Stimulated activated memory B cell treated with anti-CD40 and anti-IgM and Interleukin-4, amounts not matched to agents 10 μg/mL and 1 μg/mL and 100 μg/mL, for 72 hours (primary cell): ENCODE measurements around the gene PRDM8.

Experiments used
- ATAC-seq: fragments of 150-1000 bp; cut with Tn5 transposase; 2 replicates; pipeline ENCODE4 v1.10.0; 2021
- H3K27ac Mint-ChIP-seq: one replicate; pipeline ENCODE4 v1.8.0; 2022; ENCODE audit warnings: mild to moderate bottlenecking, mixed read lengths
- H3K27me3 Mint-ChIP-seq: one replicate; pipeline ENCODE4 v1.8.0; 2022; ENCODE audit warnings: mixed read lengths
- H3K36me3 Mint-ChIP-seq: one replicate; pipeline ENCODE4 v1.8.0; 2022; ENCODE audit warnings: mixed read lengths
- H3K4me1 Mint-ChIP-seq: one replicate; pipeline ENCODE4 v1.8.0; 2022; ENCODE audit warnings: mixed read lengths
- H3K4me3 Mint-ChIP-seq: one replicate; pipeline ENCODE4 v1.8.0; 2022; ENCODE audit warnings: mild to moderate bottlenecking, moderate library complexity, mixed read lengths
- H3K9me3 Mint-ChIP-seq: one replicate; pipeline ENCODE4 v1.8.0; 2022; ENCODE audit warnings: mixed read lengths

Gene PRDM8

DNA sequence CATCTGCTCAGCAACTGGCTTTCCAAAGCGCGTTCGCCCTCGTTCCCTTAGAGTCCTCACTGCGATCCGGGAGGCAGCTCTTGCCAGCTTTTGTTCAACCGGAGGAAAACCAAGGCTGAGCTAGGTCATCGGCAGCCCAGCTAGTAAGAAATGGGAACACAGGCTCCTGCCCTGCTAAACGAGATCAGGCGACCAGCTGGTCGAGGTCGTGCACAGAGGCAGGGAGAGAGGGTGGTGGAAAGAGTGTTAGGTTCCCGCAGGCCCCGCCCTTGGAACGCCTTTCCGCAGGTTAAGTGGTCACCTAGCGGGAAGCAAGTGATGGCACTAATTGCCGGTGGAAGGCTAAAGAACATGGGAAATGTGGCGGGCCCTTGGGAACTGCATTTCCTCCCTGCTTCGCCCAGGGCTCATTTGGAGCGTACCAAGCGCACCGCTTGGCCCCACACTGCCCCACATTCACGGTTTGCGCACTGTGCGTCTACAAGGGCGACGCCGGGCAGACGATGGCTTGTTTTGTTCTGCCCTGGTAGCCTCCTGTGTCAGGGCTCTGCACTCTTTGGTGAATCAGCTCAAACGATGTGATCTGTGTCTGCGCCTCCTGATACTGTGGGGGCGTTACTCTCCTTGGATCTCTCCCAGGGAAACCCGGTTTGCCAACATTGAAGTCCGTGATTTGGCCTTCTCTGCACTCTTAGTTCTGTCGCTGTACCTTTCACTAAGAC, 7.2 kb upstream of the PRDM8 start:
- Mint-ChIP-seq H3K36me3 (peaks cover 13% of the 10 kb centered on the region), H3K4me3 (no peak overlapping the region), H3K27ac (no peak overlapping the region), H3K4me1 (peaks cover 32% of the 10 kb centered on the region), H3K9me3 (no peaks in the 10 kb centered on the region), H3K27me3 (no peaks in the 10 kb centered on the region)
- no peak for ATAC-seq

- peak overlapping the region; percentile 3 for H3K27ac Mint-ChIP-seq
- no peaks in the 10 kb centered on the region for H3K9me3 Mint-ChIP-seq
- H3K27me3 Mint-ChIP-seq, result no peaks in the 10 kb centered on the region
- no peak for ATAC-seq
- H3K4me1 Mint-ChIP-seq, result peaks cover 35% of the 10 kb centered on the region
- H3K4me3 Mint-ChIP-seq, result no peak overlapping the region
- H3K36me3 Mint-ChIP-seq, result peaks cover 21% of the 10 kb centered on the region
These were observed 4.9 kb upstream of the PRDM8 start for GRCh38 chr4:80192252-80192866.

GRCh38 chr4:80192937-80193336, 4.4 kb upstream of the PRDM8 start:
- no peak for ATAC-seq
- H3K9me3 Mint-ChIP-seq, result no peaks in the 10 kb centered on the region
- peak overlapping the region; percentile 3 for H3K27ac Mint-ChIP-seq
- no peaks in the 10 kb centered on the region for H3K27me3 Mint-ChIP-seq
- peaks cover 35% of the 10 kb centered on the region for H3K4me1 Mint-ChIP-seq
- peaks cover 26% of the 10 kb centered on the region for H3K36me3 Mint-ChIP-seq
- no peak overlapping the region for H3K4me3 Mint-ChIP-seq

DNA sequence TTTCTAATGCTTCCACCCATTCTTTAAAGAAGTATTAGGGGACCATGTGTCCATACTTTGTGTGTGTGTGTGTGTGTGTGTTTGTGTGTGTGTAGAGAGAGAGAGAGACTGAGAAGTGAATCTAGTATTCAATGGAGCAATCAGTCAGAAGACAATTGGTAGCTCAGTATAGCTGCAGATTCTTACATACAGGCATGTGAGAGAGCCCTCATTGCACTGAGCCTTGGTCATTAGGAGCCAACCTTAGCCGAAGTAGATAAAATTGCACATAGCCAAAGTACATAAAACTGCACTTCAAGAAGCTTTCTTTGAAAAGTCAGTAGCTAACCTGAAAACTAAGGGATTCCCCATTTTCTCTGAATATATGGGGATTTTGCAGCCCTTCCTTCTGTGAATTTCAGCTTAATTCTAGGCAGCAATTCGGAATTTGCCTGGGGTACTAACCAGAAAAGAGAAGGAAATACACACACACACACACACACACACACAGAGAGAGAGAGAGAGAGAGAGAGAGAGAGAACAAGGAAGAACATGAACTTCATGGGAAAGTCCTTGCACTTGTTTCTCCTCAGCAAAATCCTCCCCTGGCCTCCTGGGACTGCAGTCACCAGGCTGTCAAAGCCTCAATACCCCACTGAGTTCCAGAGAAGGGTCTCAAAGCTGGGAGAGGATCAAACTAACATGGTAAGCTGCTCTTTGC, 1.7 kb upstream of the PRDM8 start:
- no peak for ATAC-seq
- peak overlapping the region; percentile 57 for H3K4me3 Mint-ChIP-seq
- H3K27me3 Mint-ChIP-seq, result no peaks in the 10 kb centered on the region
- H3K9me3 Mint-ChIP-seq, result no peaks in the 10 kb centered on the region
- peaks cover 32% of the 10 kb centered on the region for H3K36me3 Mint-ChIP-seq
- H3K27ac Mint-ChIP-seq, result peak overlapping the region; percentile 48
- peaks cover 40% of the 10 kb centered on the region for H3K4me1 Mint-ChIP-seq

DNA sequence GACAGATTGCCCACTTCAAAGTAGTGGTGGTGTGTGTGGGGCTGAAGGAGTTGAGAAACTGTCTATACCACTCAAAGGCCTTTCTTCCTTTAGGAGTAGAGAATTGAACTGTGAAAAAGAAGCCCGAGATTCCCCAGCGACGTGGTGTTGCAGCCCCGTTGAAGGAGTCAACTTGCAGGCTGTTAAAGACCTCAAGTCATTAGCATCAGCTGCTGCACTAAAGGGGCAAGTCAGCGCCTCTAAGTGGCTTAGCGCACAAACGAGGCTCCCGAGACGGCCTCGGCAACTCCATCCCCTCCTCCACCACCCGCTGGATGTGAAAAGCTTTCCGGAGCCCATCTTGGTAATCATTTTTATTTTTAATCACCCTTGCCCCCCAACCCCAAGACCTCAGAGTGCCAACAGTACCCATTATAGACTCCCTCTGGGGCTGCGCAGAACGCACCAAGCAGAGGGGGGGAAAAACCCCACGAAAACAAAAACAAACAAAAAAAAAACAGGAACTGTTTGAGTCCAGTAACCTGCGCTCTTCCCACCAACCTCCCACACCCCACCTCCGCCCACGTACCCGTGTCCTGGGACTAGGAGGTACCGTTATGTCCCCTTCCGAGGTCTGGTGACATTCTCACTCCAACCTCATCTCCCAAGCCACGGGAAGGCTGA, 913 bp upstream of the PRDM8 start:
- ATAC-seq, result peak; percentile 52
- peaks cover 45% of the 10 kb centered on the region for H3K4me1 Mint-ChIP-seq
- H3K9me3 Mint-ChIP-seq, result no peaks in the 10 kb centered on the region
- H3K36me3 Mint-ChIP-seq, result peaks cover 32% of the 10 kb centered on the region
- peak overlapping the region; percentile 79 for H3K4me3 Mint-ChIP-seq
- no peaks in the 10 kb centered on the region for H3K27me3 Mint-ChIP-seq
- peak overlapping the region; percentile 48 for H3K27ac Mint-ChIP-seq

GRCh38 chr4:80197601-80198440, 518 bp downstream of the PRDM8 start:
- peaks cover 50% of the 10 kb centered on the region for H3K4me1 Mint-ChIP-seq

GRCh38 chr4:80198441-80198837, 1.1 kb downstream of the PRDM8 start:
- Mint-ChIP-seq H3K27ac (peak overlapping the region; percentile 48), H3K9me3 (no peaks in the 10 kb centered on the region)
- no peak for ATAC-seq

More at GRCh38 chr4:80197601-80198440, 518 bp downstream of the PRDM8 start:
- Mint-ChIP-seq H3K27ac (peak overlapping the region; percentile 48), H3K27me3 (no peaks in the 10 kb centered on the region), H3K36me3 (peaks cover 22% of the 10 kb centered on the region), H3K9me3 (no peaks in the 10 kb centered on the region), H3K4me3 (peak overlapping the region; percentile 79)
- no peak for ATAC-seq

DNA sequence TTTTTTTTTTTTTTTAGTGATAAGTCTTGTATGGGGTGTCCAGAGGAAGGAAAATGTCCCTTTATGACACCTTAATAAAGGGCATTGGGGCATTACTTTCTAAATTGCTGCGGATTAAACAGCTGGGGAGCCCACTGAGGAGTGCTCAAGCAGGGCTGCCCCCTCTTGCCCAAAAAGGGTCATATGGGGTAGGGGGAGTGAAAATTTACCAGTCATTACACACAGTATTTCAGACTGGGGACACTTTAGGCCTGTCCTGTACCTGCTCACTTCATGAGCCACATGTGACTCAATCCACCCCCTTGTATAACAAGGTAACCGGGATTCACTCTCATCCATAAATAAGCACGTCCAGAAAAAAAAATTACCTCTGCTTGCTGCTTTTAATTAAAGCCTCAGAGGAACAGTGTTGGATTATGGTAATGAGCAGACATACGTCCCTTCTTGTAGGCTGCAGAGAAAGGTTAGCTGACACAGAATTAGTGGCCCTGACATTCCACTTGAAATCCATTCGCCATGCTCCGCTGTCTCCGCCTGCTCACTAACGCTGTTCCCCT, 1.8 kb downstream of the PRDM8 start:
- peaks cover 42% of the 10 kb centered on the region for H3K4me1 Mint-ChIP-seq
- ATAC-seq, result no peak
- H3K27me3 Mint-ChIP-seq, result no peaks in the 10 kb centered on the region
- peaks cover 19% of the 10 kb centered on the region for H3K36me3 Mint-ChIP-seq
- no peak overlapping the region for H3K27ac Mint-ChIP-seq
- H3K4me3 Mint-ChIP-seq, result no peak overlapping the region
- no peaks in the 10 kb centered on the region for H3K9me3 Mint-ChIP-seq

More at GRCh38 chr4:80198441-80198837, 1.1 kb downstream of the PRDM8 start:
- Mint-ChIP-seq H3K4me1 (peaks cover 48% of the 10 kb centered on the region), H3K36me3 (peaks cover 19% of the 10 kb centered on the region), H3K4me3 (peak overlapping the region; percentile 79), H3K27me3 (no peaks in the 10 kb centered on the region)

DNA sequence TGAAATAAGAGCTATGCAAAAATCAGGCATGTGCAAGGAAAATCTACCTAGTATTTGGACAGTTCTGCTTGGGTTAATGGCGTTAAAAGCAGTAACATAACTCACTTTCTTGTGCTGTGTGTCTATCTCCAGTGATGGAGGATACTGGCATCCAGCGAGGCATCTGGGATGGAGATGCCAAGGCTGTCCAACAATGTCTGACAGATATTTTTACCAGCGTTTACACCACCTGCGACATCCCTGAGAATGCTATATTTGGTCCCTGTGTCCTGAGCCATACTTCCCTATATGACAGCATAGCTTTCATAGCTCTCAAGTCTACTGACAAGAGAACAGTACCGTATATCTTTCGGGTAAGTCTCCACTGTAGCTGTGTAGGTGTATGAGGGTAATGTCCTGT, 2.6 kb downstream of the PRDM8 start:
- H3K27me3 Mint-ChIP-seq, result no peaks in the 10 kb centered on the region
- H3K27ac Mint-ChIP-seq, result no peak overlapping the region

DNA sequence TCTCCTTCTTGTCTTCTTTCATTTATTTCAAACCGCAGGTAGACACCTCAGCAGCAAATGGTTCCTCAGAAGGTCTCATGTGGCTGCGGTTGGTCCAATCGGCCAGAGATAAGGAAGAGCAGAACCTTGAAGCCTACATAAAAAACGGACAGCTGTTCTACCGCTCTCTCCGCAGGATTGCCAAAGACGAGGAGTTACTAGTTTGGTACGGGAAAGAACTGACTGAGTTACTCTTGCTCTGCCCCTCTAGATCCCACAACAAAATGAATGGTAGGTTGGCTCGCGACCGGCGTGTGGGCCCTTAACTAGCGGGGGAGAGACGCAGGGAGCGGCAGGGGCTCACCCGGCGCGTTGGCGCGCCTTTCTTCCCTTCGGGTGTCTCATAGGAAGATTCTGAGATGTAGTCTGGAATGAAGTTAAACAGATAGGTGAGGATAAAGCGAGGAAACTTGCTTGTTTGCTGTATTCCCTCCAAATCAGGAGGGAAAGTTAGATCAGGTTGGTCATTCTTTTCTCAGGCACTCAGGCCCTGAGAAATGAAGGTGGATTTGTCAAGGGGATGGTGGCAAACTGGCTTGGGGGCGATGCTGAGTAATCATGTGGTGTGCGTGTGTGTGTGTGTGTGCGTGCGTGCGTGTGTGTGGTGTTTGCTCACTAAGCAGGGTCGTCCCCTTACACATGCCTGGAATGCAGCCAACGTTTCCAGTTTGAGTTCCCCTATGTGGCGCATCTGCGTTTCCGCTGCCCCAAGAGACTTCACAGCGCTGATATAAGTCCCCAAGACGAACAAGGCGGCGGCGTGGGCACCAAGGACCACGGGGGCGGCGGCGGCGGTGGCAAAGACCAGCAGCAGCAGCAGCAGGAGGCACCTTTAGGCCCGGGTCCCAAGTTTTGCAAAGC, 4.2 kb downstream of the PRDM8 start:
- no peaks in the 10 kb centered on the region for H3K27me3 Mint-ChIP-seq
- peak overlapping the region; percentile 74 for H3K27ac Mint-ChIP-seq
- peaks cover 30% of the 10 kb centered on the region for H3K4me1 Mint-ChIP-seq
- peaks cover 13% of the 10 kb centered on the region for H3K36me3 Mint-ChIP-seq
- peak; percentile 65 for ATAC-seq
- no peaks in the 10 kb centered on the region for H3K9me3 Mint-ChIP-seq
- H3K4me3 Mint-ChIP-seq, result peak overlapping the region; percentile 88

More for the DNA sequence above, 2.6 kb downstream of the PRDM8 start:
- H3K9me3 Mint-ChIP-seq, result no peaks in the 10 kb centered on the region
- H3K36me3 Mint-ChIP-seq, result peaks cover 19% of the 10 kb centered on the region
- no peak overlapping the region for H3K4me3 Mint-ChIP-seq
- no peak for ATAC-seq
- H3K4me1 Mint-ChIP-seq, result peaks cover 42% of the 10 kb centered on the region

DNA sequence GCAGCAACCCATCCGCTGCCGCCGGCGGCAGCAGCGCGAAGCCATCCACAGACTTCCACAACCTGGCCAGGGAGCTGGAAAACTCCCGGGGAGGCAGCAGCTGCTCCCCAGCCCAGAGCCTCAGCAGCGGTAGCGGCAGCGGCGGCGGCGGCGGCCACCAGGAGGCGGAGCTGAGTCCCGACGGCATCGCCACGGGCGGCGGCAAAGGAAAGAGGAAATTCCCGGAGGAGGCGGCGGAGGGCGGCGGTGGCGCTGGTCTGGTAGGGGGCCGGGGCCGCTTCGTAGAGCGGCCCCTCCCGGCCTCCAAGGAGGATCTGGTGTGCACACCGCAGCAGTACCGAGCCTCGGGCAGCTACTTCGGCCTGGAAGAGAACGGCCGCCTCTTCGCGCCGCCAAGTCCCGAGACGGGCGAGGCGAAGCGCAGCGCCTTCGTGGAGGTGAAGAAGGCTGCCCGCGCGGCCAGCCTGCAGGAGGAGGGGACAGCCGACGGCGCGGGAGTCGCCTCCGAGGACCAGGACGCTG, 4.9 kb downstream of the PRDM8 start:
- no peaks in the 10 kb centered on the region for H3K27me3 Mint-ChIP-seq
- H3K27ac Mint-ChIP-seq, result peak overlapping the region; percentile 74
- ATAC-seq, result peak; percentile 75
- no peaks in the 10 kb centered on the region for H3K9me3 Mint-ChIP-seq
- H3K4me1 Mint-ChIP-seq, result peaks cover 23% of the 10 kb centered on the region
- H3K4me3 Mint-ChIP-seq, result peak overlapping the region; percentile 88
- peaks cover 13% of the 10 kb centered on the region for H3K36me3 Mint-ChIP-seq

- no peaks in the 10 kb centered on the region for H3K27me3 Mint-ChIP-seq
- peaks cover 16% of the 10 kb centered on the region for H3K4me1 Mint-ChIP-seq
- H3K4me3 Mint-ChIP-seq, result peak overlapping the region; percentile 85
- no peaks in the 10 kb centered on the region for H3K9me3 Mint-ChIP-seq
- H3K27ac Mint-ChIP-seq, result peak overlapping the region; percentile 74
- peaks cover 6% of the 10 kb centered on the region for H3K36me3 Mint-ChIP-seq
- ATAC-seq, result peak; percentile 80
These were observed 5.6 kb downstream of the PRDM8 start for GRCh38 chr4:80202741-80203553.
